Fibroblast of mammary gland (primary cell): ENCODE data around the gene SPECC1.
A peak's percentile ranks its signal among the peaks of the same experiment; 100 is the strongest.

Experiments
- DNase-seq: peaks from one replicate; pipeline ENCODE4 v3.0.0-alpha.2; 2010; ENCODE audit warnings: low read depth
- H3K4me3 ChIP-seq: 2 replicates; pipeline ENCODE4 v1.5.1; 2011; ENCODE audit warnings: low read depth, mild to moderate bottlenecking, low read length, moderate library complexity; ENCODE audit not compliant: control insufficient read depth
- CTCF ChIP-seq: conservative IDR thresholded peaks from 2 replicates; pipeline ENCODE4 v1.5.1; 2011; ENCODE audit warnings: low read depth, low read length, inconsistent platforms; ENCODE audit not compliant: control insufficient read depth, insufficient read depth

The SPECC1 gene

GRCh38 chr17:20046629-20047028, 37.5 kb downstream of the SPECC1 start:
- no peak for TF ChIP-seq CTCF
- H3K4me3 ChIP-seq: no peak overlapping the region
- no peak for DNase-seq

GRCh38 chr17:20051624-20052023, 42.5 kb downstream of the SPECC1 start:
- DNase-seq: no peak
- H3K4me3 ChIP-seq: no peak overlapping the region
- TF ChIP-seq CTCF: no peak

GRCh38 chr17:20053361-20053964, 44.3 kb downstream of the SPECC1 start:
- TF ChIP-seq CTCF: no peak
- no peak overlapping the region for H3K4me3 ChIP-seq
- no peak for DNase-seq

- no peak for TF ChIP-seq CTCF
- no peak overlapping the region for H3K4me3 ChIP-seq
- peak; percentile 34 for DNase-seq
Measured at GRCh38 chr17:20059728-20060188, 50.6 kb downstream of the SPECC1 start.

GRCh38 chr17:20063665-20064648, 54.8 kb downstream of the SPECC1 start:
- TF ChIP-seq CTCF: no peak
- DNase-seq: peak; percentile 97

GRCh38 chr17:20066253-20066652, 57.1 kb downstream of the SPECC1 start:
- TF ChIP-seq CTCF: no peak
- DNase-seq: peak; percentile 88
- no peak overlapping the region for H3K4me3 ChIP-seq

More at GRCh38 chr17:20063665-20064648, 54.8 kb downstream of the SPECC1 start:
- H3K4me3 ChIP-seq: no peak overlapping the region
